Measurements from ENCODE around the gene PLA2G4E.

DNA sequence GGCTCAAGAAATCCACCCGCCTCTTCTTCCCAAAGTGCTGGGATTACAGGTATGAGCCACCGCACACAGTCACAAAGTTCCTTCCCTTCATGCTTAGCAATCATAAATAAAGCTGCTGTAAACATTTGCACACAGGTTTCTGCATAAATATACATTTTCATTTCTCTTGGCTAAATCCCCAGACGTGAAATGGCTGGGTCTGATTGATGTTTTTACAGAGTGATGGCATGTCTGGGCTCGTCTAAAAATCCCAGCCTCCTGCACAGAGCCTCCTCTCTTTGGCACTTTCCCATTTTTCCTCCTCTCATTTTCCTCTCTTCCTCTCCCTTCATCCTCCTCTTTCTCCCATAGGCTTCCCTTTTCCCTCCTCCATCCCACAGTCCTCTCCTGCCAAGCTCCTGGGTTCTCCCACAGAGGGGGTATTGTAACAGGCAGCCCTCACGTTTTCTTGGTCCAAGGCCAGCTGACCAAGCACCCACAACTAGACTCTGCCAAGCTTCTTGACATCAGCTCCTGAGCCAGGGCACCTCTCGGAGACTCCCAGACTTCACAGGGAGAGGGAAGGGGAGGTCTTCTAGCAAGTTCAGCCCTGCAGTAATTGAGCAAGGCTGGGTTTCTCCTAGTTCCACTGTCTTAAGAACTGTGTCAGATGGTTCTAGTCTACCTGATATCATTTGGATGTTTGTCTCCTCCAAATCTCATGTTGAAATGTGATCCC is 10.5 kb upstream of the PLA2G4E start:
- TF ChIP-seq, protein P1, sequence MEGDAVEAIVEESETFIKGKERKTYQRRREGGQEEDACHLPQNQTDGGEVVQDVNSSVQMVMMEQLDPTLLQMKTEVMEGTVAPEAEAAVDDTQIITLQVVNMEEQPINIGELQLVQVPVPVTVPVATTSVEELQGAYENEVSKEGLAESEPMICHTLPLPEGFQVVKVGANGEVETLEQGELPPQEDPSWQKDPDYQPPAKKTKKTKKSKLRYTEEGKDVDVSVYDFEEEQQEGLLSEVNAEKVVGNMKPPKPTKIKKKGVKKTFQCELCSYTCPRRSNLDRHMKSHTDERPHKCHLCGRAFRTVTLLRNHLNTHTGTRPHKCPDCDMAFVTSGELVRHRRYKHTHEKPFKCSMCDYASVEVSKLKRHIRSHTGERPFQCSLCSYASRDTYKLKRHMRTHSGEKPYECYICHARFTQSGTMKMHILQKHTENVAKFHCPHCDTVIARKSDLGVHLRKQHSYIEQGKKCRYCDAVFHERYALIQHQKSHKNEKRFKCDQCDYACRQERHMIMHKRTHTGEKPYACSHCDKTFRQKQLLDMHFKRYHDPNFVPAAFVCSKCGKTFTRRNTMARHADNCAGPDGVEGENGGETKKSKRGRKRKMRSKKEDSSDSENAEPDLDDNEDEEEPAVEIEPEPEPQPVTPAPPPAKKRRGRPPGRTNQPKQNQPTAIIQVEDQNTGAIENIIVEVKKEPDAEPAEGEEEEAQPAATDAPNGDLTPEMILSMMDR (IDR thresholded peaks at IDR 0.05) = no peak
- TF ChIP-seq EP300 (IDR thresholded peaks at IDR 0.05) = no peak
